Uterine smooth muscle cell (primary cell): ENCODE data around the gene FFAR2. TPM values are rescaled to one million over a fixed set of nuclear protein-coding genes. Genes with fewer than 3 reads are reported as not detected.

Experiments used
- total RNA-seq: library from RNA; depleted of rRNA; stranded (reverse); fragments of >200 nt; gene quantifications from 2 replicates; pipeline ENCODE4 v1.2.3, GENCODE V29; 2014

Gene FFAR2
- total RNA-seq: not detected in 2 replicates

GRCh38 chr19:35447606-35448469 lies at the start of gene FFAR2:
TSS of gene FFAR2 (plus strand) at chr19:35448257. CDS start at chr19:35449715, 1,458 bp downstream.

GRCh38 chr19:35490364-35490763 lies 42.3 kb downstream of the FFAR2 start, which contains the start of gene KRTDAP:
TSS of gene KRTDAP (minus strand) at chr19:35490464. CDS start at chr19:35490442, 22 bp downstream.

Other genes with a start within 250 kb of the FFAR2 start
- gene FAM187B, start 219.5 kb upstream of the FFAR2 start, total RNA-seq: not detected in 2 replicates
- 0.37 and 0.44 TPM in 2 replicates for gene LSR, start 199.3 kb upstream of the FFAR2 start, total RNA-seq
- gene USF2, start 179.3 kb upstream of the FFAR2 start, total RNA-seq: 50.4 and 62.1 TPM in 2 replicates
- 0.22 TPM in 1 of 2 replicates, not detected in the other for gene HAMP, start 165.7 kb upstream of the FFAR2 start, total RNA-seq
- gene MAG, start 156.1 kb upstream of the FFAR2 start, total RNA-seq: not detected in 2 replicates
- 0.25 and 0.55 TPM in 2 replicates for gene CD22, start 119.1 kb upstream of the FFAR2 start, total RNA-seq
- gene FFAR1, start 100.4 kb upstream of the FFAR2 start, total RNA-seq: not detected in 2 replicates
- gene FFAR3, start 89.8 kb upstream of the FFAR2 start, total RNA-seq: not detected in 2 replicates
- not detected in 2 replicates for gene GPR42, start 77.2 kb upstream of the FFAR2 start, total RNA-seq
- not detected in 2 replicates for gene KRTDAP, start 42.2 kb downstream of the FFAR2 start, total RNA-seq
- gene DMKN, start 65.4 kb downstream of the FFAR2 start, total RNA-seq: 14.1 and 21.9 TPM in 2 replicates
- gene SBSN, start 80.1 kb downstream of the FFAR2 start, total RNA-seq: 1.7 and 4.5 TPM in 2 replicates
- not detected in 2 replicates for gene GAPDHS, start 85.2 kb downstream of the FFAR2 start, total RNA-seq
- gene TMEM147, start 97.4 kb downstream of the FFAR2 start, total RNA-seq: 80.7 and 104 TPM in 2 replicates
- not detected in 2 replicates for gene ATP4A, start 115.4 kb downstream of the FFAR2 start, total RNA-seq
- not detected in 2 replicates for gene PMIS2, start 137.9 kb downstream of the FFAR2 start, total RNA-seq
- gene HAUS5, start 164.5 kb downstream of the FFAR2 start, total RNA-seq: 9.4 and 16.6 TPM in 2 replicates
- gene RBM42, start 180.8 kb downstream of the FFAR2 start, total RNA-seq: 41.0 and 49.0 TPM in 2 replicates
- gene ETV2, start 193.5 kb downstream of the FFAR2 start, total RNA-seq: 0.11 and 0.50 TPM in 2 replicates
- gene COX6B1, start 200.1 kb downstream of the FFAR2 start, total RNA-seq: 324 and 362 TPM in 2 replicates
- not detected in 2 replicates for gene UPK1A, start 218.3 kb downstream of the FFAR2 start, total RNA-seq